Neural cell (in vitro differentiated cells): Measurements from ENCODE around the gene XPA. TPM values are rescaled to one million over a fixed set of nuclear protein-coding genes. Genes with fewer than 3 reads are reported as not detected.

ENCODE experiments used
- H2AFZ ChIP-seq: fragments of 200-600, 300-800 bp; sonication (generic), shearing (Covaris generic); 2 replicates; pipeline ENCODE4 v1.6.0; 2014; ENCODE audit warnings: low read depth, mild to moderate bottlenecking, antibody characterized with exemption, low read length, moderate library complexity
- H3F3A ChIP-seq: fragments of 200-600 bp; shearing (Covaris generic); 2 replicates; pipeline ENCODE4 v1.6.1; 2016; ENCODE audit warnings: mild to moderate bottlenecking, moderate library complexity, mixed read lengths, antibody characterized with exemption, low read length; ENCODE audit not compliant: insufficient read depth, poor library complexity, severe bottlenecking
- H3K27ac ChIP-seq: fragments of 200-600, 300-800 bp; sonication (generic), shearing (Covaris generic); 2 replicates; pipeline ENCODE4 v1.5.1; 2014; ENCODE audit warnings: mild to moderate bottlenecking, low read length, moderate library complexity
- H3K27me3 ChIP-seq: fragments of 300-800, 200-600 bp; sonication (generic), shearing (Covaris generic); 2 replicates; pipeline ENCODE4 v1.6.0; 2014; ENCODE audit warnings: mild to moderate bottlenecking, low read depth, low read length, moderate library complexity; ENCODE audit not compliant: insufficient read depth
- H3K36me3 ChIP-seq: fragments of 300-800, 200-600 bp; sonication (generic), shearing (Covaris generic); 2 replicates; pipeline ENCODE4 v1.5.1; 2014; ENCODE audit warnings: mild to moderate bottlenecking, antibody characterized with exemption, low read length, moderate library complexity; ENCODE audit not compliant: insufficient read depth
- H3K4me2 ChIP-seq: fragments of 300-800, 200-600 bp; sonication (generic), shearing (Covaris generic); 2 replicates; pipeline ENCODE4 v1.6.0; 2014; ENCODE audit warnings: mild to moderate bottlenecking, low read length
- H3K4me3 ChIP-seq: fragments of 300-800, 200-600 bp; sonication (generic), shearing (Covaris generic); 2 replicates; pipeline ENCODE4 v1.5.1; 2014; ENCODE audit warnings: mild to moderate bottlenecking, low read length, moderate library complexity
- H3K79me2 ChIP-seq: fragments of 200-600 bp; shearing (Covaris generic); replicated peaks from 2 replicates; pipeline ENCODE4 v1.6.0; 2014; ENCODE audit warnings: mild to moderate bottlenecking, low read length, moderate library complexity; ENCODE audit not compliant: insufficient read depth
- H3K9ac ChIP-seq: fragments of 300-800, 200-600 bp; sonication (generic), shearing (Covaris generic); 2 replicates; pipeline ENCODE4 v1.6.1; 2016; ENCODE audit warnings: mild to moderate bottlenecking, low read length, mixed read lengths
- H3K9me2 ChIP-seq: fragments of 200-600 bp; shearing (Covaris generic); 2 replicates; pipeline ENCODE4 v1.6.1; 2016; ENCODE audit warnings: mild to moderate bottlenecking, low read length, mixed read lengths; ENCODE audit not compliant: insufficient read depth
- H3K9me3 ChIP-seq: fragments of 200-600, 300-800 bp; sonication (generic), shearing (Covaris generic); 2 replicates; pipeline ENCODE4 v1.6.1; 2016; ENCODE audit warnings: mild to moderate bottlenecking, mixed run types, low read length, moderate library complexity, mixed read lengths
- H4K20me1 ChIP-seq: fragments of 200-600 bp; shearing (Covaris generic); 2 replicates; pipeline ENCODE4 v1.6.1; 2016; ENCODE audit warnings: mild to moderate bottlenecking, mixed run types; ENCODE audit not compliant: insufficient read depth
- EP300 ChIP-seq: fragments of 450-650 bp; conservative IDR thresholded peaks from 2 replicates; pipeline ENCODE4 v1.6.1; 2014; ENCODE audit warnings: antibody characterized with exemption, mild to moderate bottlenecking, moderate library complexity; ENCODE audit not compliant: poor library complexity, severe bottlenecking
- EZH2 ChIP-seq: fragments of 200-600, 300-800 bp; shearing (Covaris generic), sonication (generic); IDR thresholded peaks from 2 replicates; pipeline ENCODE4 v1.6.1; 2014; ENCODE audit warnings: antibody characterized with exemption, low read length, borderline replicate concordance, mild to moderate bottlenecking; ENCODE audit not compliant: insufficient read depth, poor library complexity, severe bottlenecking
- MXI1 ChIP-seq: fragments of 450-650 bp; conservative IDR thresholded peaks from 2 replicates; pipeline ENCODE4 v1.6.1; 2014; ENCODE audit warnings: antibody characterized with exemption, mild to moderate bottlenecking; ENCODE audit not compliant: poor library complexity, severe bottlenecking
- POLR2AphosphoS5 ChIP-seq: IDR thresholded peaks from 2 replicates; pipeline ENCODE4 v1.6.1; 2012
- RAD21 ChIP-seq: fragments of 450-650 bp; conservative IDR thresholded peaks from 2 replicates; pipeline ENCODE4 v1.6.1; 2014; ENCODE audit warnings: antibody characterized with exemption, mild to moderate bottlenecking, moderate library complexity
- SMC3 ChIP-seq: fragments of 450-650 bp; conservative IDR thresholded peaks from 2 replicates; pipeline ENCODE4 v1.6.1; 2014; ENCODE audit warnings: antibody characterized with exemption, mild to moderate bottlenecking, moderate library complexity; ENCODE audit not compliant: poor library complexity
- TAF1 ChIP-seq: IDR thresholded peaks from 2 replicates; pipeline ENCODE4 v1.6.1; 2012; ENCODE audit warnings: low read depth
- polyA plus RNA-seq: library from polyadenylated mRNA; depleted of rRNA; stranded (reverse); fragments of >200 nt; gene quantifications from 2 replicates; pipeline ENCODE4 v1.2.3, GENCODE V29; 2014
- TF ChIP-seq, protein P1 (sequence below): fragments of 450-650 bp; IDR thresholded peaks from 2 replicates; pipeline ENCODE4 v1.5.1; 2014; ENCODE audit warnings: antibody characterized with exemption, mild to moderate bottlenecking, moderate library complexity; ENCODE audit not compliant: poor library complexity, severe bottlenecking
- TF ChIP-seq, protein P2 (sequence below): IDR thresholded peaks from 2 replicates; pipeline ENCODE4 v1.6.1; 2012; ENCODE audit warnings: borderline replicate concordance

The XPA gene
- polyA plus RNA-seq, 1 donor from 2014 or later: 34.5 TPM

DNA sequence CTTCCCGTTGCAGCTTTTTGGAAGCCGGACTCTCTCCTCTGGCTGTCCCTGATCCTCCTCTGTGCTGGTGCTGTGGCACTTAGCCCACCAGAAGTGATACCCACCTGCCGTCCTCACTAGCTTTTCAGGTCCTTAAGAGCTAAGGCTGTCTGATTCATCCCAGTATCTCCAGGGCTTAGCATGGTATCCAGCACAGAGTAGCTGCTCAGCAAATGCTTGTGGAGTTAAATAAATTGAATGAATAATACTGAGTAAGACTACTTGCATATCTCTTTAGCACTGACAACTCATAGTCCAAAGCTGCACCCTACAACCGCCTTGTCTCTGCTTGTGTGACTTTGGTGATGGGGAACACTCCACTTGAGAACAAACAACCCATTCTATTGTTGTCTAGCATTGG, 7.7 kb upstream of the XPA start:
- H3F3A ChIP-seq: no peaks in the 10 kb centered on the region
- no peak for TF ChIP-seq POLR2AphosphoS5
- TF ChIP-seq, protein P1, sequence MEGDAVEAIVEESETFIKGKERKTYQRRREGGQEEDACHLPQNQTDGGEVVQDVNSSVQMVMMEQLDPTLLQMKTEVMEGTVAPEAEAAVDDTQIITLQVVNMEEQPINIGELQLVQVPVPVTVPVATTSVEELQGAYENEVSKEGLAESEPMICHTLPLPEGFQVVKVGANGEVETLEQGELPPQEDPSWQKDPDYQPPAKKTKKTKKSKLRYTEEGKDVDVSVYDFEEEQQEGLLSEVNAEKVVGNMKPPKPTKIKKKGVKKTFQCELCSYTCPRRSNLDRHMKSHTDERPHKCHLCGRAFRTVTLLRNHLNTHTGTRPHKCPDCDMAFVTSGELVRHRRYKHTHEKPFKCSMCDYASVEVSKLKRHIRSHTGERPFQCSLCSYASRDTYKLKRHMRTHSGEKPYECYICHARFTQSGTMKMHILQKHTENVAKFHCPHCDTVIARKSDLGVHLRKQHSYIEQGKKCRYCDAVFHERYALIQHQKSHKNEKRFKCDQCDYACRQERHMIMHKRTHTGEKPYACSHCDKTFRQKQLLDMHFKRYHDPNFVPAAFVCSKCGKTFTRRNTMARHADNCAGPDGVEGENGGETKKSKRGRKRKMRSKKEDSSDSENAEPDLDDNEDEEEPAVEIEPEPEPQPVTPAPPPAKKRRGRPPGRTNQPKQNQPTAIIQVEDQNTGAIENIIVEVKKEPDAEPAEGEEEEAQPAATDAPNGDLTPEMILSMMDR: no peak
- TF ChIP-seq EP300: no peak
- no peak for TF ChIP-seq SMC3
- no peak for TF ChIP-seq EZH2
- no peak for TF ChIP-seq TAF1
- TF ChIP-seq RAD21: no peak
- TF ChIP-seq, protein P2, sequence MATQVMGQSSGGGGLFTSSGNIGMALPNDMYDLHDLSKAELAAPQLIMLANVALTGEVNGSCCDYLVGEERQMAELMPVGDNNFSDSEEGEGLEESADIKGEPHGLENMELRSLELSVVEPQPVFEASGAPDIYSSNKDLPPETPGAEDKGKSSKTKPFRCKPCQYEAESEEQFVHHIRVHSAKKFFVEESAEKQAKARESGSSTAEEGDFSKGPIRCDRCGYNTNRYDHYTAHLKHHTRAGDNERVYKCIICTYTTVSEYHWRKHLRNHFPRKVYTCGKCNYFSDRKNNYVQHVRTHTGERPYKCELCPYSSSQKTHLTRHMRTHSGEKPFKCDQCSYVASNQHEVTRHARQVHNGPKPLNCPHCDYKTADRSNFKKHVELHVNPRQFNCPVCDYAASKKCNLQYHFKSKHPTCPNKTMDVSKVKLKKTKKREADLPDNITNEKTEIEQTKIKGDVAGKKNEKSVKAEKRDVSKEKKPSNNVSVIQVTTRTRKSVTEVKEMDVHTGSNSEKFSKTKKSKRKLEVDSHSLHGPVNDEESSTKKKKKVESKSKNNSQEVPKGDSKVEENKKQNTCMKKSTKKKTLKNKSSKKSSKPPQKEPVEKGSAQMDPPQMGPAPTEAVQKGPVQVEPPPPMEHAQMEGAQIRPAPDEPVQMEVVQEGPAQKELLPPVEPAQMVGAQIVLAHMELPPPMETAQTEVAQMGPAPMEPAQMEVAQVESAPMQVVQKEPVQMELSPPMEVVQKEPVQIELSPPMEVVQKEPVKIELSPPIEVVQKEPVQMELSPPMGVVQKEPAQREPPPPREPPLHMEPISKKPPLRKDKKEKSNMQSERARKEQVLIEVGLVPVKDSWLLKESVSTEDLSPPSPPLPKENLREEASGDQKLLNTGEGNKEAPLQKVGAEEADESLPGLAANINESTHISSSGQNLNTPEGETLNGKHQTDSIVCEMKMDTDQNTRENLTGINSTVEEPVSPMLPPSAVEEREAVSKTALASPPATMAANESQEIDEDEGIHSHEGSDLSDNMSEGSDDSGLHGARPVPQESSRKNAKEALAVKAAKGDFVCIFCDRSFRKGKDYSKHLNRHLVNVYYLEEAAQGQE: no peak
- no peak for TF ChIP-seq MXI1

GRCh38 chr9:97704345-97704677, 7.2 kb upstream of the XPA start:
- TF ChIP-seq, protein P2: no peak
- no peak for TF ChIP-seq TAF1
- TF ChIP-seq POLR2AphosphoS5: no peak
- TF ChIP-seq SMC3: no peak
- TF ChIP-seq, protein P1: no peak
- TF ChIP-seq MXI1: no peak
- TF ChIP-seq EZH2: no peak
- H3K27ac ChIP-seq: no peak overlapping the region
- no peaks in the 10 kb centered on the region for H3F3A ChIP-seq
- no peaks in the 10 kb centered on the region for H3K9me3 ChIP-seq
- H3K36me3 ChIP-seq: no peaks in the 10 kb centered on the region
- H3K4me2 ChIP-seq: no peak overlapping the region
- H3K9ac ChIP-seq: no peak overlapping the region
- no peak overlapping the region for H3K4me3 ChIP-seq
- H3K27me3 ChIP-seq: no peaks in the 10 kb centered on the region
- H3K79me2 ChIP-seq: no peaks in the 10 kb centered on the region
- H2AFZ ChIP-seq: no peak overlapping the region
- no peaks in the 10 kb centered on the region for H4K20me1 ChIP-seq
- no peaks in the 10 kb centered on the region for H3K9me2 ChIP-seq

More for the DNA sequence above, 7.7 kb upstream of the XPA start:
- no peaks in the 10 kb centered on the region for H3K9me3 ChIP-seq
- H3K27ac ChIP-seq: no peak overlapping the region
- H3K9ac ChIP-seq: no peak overlapping the region
- H3K4me3 ChIP-seq: no peak overlapping the region
- no peaks in the 10 kb centered on the region for H4K20me1 ChIP-seq
- H3K79me2 ChIP-seq: no peaks in the 10 kb centered on the region
- no peaks in the 10 kb centered on the region for H3K9me2 ChIP-seq
- H3K27me3 ChIP-seq: no peaks in the 10 kb centered on the region
- no peaks in the 10 kb centered on the region for H3K36me3 ChIP-seq
- H2AFZ ChIP-seq: no peak overlapping the region
- H3K4me2 ChIP-seq: no peak overlapping the region
